Cardiac fibroblast (primary cell): ENCODE measurements around the gene RFC2.
"Not testable (repeated sequence)": the region's sequence is repeated elsewhere in the genome, so short reads cannot be mapped to it uniquely, and the experiment has no call there.

Source experiments
- DNase-seq, 2 donors: peaks; one replicate each; pipeline versions ENCODE4 v3.0.0 to v3.0.0-alpha.2; 2010; ENCODE audit warnings: low read depth in 2 of 2
- H3K4me3 ChIP-seq, 2 donors: replicated peaks in 1 of 2; 1 replicate in 1 of 2; 2 replicates in 1 of 2; pipeline ENCODE4 v1.5.1; 2011; ENCODE audit warnings: low read depth in 2 of 2, low read length in 2 of 2, mild to moderate bottlenecking in 2 of 2, moderate library complexity in 1 of 2
- TF ChIP-seq, protein P1 (sequence below): IDR thresholded peaks from one replicate; pipeline ENCODE4 v1.5.1; 2011; ENCODE audit warnings: low read depth, mild to moderate bottlenecking, low read length, inconsistent platforms

The RFC2 gene

DNA sequence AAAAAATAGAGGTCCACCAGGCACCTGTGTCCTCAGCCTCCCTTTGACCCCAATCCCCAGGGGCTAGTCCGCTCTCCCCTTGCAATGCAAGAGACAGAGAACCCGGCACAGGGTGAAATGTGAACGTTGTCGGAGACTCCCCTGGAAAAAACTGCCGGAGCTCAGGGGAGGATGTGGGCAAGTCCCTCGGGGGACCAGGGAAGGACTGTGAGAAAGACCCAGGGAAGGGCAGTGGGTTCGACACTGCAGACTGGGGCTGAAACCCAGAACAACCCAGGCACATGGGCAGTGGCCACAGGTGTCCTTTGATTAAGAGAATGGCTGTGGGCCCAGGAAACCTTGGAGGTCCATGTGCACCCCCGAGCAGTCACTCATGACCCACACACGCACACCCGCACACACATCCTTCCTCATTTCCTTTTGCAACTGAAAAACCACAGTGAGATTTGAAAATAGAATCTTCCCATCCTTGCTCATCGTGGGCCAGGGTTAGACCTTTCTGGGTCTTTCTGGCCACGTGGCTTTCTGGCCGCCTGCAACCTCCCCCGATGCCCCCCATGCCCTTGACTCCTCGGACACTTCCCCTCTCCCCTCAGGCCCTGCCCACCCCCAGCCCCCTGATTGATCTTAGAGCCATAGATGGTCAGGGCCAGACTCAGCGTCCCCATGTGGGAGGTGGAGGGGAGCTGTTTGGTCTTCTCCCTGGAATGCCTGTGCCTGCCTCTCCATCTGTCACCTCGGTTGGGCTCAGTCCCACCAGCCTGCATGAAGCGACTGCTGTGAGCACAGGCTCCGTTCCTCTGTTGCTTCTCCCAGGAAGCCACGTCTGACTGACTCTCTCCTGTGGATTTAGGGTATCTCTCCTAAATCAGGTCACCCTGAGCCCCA, 36.5 kb downstream of the RFC2 start:
- TF ChIP-seq, protein P1, sequence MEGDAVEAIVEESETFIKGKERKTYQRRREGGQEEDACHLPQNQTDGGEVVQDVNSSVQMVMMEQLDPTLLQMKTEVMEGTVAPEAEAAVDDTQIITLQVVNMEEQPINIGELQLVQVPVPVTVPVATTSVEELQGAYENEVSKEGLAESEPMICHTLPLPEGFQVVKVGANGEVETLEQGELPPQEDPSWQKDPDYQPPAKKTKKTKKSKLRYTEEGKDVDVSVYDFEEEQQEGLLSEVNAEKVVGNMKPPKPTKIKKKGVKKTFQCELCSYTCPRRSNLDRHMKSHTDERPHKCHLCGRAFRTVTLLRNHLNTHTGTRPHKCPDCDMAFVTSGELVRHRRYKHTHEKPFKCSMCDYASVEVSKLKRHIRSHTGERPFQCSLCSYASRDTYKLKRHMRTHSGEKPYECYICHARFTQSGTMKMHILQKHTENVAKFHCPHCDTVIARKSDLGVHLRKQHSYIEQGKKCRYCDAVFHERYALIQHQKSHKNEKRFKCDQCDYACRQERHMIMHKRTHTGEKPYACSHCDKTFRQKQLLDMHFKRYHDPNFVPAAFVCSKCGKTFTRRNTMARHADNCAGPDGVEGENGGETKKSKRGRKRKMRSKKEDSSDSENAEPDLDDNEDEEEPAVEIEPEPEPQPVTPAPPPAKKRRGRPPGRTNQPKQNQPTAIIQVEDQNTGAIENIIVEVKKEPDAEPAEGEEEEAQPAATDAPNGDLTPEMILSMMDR: no peak
- no peak overlapping the region for H3K4me3 ChIP-seq
- DNase-seq: peak in 1 of 2 donors; percentile 25

DNA sequence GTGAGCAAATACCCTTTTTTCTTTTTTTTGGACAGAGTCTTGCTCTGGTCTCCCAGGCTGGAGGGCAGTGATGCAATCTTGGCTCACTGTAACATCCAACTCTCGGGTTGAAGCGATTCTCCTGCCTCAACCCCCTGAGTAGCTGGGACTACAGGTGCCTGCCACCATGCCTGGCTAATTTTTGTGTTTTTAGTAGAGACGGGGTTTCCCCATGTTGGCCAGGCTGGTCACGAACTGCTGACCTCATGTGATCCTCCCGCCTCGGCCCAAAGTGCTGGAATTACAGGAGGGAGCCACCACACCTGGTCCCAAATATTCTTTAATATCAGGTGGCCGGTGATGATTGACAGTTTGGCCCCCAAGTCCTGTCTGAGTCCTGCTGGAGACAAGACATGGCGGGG, 37.8 kb downstream of the RFC2 start:
- no peak for DNase-seq
- TF ChIP-seq, protein P1: no peak
- H3K4me3 ChIP-seq: no peak overlapping the region

DNA sequence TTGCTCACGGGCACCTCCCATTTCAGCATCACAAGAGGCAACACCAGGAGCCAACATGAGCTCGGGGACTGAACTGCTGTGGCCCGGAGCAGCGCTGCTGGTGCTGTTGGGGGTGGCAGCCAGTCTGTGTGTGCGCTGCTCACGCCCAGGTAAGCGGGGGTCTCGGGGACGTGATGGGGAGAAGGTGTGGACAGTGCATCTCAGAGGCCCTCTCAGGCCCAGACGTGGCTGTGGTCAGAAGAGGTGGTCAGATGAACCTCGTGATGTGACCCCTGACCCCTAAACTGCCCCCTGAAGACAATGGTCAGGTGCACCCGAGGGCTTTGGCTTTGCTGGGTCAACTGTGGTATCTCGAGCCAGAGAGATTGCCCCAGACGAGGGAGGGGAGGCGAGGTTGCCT, 38.3 kb downstream of the RFC2 start:
- TF ChIP-seq, protein P1: no peak
- no peak overlapping the region for H3K4me3 ChIP-seq
- no peak for DNase-seq

DNA sequence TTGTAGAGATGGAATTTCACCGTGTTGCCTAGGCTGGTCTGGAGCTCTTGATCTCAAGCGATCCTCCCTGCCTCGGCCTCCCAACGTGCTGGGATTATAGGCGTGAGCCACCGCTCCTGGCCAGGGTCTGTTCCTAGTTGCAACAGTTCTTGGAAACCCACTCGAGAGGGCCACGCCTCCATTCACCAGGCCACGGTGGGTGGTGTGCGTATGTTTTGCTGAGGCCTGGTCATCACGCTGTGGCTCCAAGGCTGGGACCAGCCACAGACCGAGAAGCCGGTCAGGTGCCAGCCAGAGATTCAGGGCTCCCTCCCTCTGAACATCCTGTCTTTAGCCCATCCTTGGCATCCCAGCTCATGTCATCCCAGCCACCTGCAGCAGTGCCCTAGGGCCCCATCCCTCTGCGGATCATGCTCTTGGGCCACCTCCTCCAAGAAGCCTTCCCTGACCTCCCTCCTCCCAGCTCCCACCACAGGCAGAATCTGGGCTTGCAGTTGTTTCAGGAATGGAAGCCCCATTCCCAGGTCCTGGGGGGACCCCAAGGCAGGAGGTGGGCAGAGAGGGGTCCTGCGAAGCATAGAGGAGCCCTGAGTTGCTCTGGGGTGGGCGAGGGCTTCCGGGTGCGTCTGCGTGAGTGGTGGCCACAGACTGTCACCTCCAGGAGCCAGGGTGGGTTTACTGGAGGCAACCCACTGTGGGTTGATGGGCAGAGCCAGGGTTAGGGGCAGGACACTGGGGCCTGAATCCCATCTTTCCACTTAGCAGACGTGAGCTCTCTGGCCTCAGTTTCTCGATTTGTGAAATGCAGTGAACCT, 39.2 kb downstream of the RFC2 start:
- no peak overlapping the region for H3K4me3 ChIP-seq
- TF ChIP-seq, protein P1: no peak
- DNase-seq: no peak

DNA sequence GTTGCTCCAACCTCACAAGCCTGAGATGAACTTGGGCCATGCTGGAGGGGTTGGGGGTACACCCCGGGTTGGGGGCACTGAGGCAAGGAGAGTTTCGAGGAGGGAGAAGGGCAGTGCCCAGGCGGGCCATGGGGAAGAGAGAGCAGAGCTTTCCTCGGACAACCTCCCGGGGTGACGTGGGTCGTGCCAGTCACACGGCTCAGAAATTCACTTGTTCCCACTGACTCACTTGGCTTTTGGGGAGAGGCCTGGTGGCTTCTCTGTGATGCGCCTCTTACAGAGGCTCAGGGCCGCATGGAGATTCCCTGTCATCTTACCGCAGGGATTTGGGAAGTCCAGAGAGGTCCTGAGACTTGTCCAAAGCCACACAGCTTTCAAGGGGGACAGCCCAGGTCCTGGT, 41.5 kb downstream of the RFC2 start:
- no peak for DNase-seq
- no peak overlapping the region for H3K4me3 ChIP-seq
- TF ChIP-seq, protein P1: no peak

DNA sequence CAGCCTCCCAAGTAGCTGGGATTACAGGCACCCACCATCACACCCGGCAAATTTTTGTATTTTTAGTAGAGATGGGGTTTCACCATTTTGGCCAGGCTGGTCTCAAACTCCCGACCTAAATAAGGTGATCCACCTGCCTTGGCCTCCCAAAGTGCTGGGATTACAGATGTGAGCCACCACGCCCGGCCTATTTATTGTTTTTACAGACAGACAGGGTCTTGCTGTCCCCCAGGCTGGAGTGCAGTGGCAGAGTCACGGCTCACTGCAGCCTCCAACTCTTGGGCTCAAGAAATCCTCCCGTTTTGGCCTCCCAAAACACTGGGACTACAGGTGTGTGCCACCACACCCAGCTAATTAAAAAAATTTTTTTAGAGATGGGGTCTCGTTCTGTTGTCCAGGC, 46.0 kb downstream of the RFC2 start:
- not testable (repeated sequence) for DNase-seq, H3K4me3 ChIP-seq

DNA sequence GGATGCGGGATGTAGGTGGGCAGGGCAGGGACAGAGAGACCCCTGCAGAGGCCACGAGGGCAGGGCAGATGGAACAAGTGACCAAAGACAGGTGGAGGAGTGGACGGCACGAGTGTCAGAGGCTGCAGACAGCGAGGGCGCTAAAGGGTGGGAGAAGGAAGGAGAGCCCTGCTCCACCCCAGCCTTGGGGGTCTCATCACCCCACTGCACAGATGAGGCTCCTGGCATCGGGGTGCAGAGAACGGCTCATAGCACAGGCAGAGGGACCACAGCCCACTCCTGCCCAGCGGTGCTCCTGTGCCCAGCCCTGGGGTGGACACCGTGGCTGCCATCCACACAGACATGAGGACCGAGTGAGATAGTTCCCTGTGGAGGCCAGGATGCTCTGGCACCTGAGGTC, 46.6 kb downstream of the RFC2 start:
- no peak for DNase-seq
- TF ChIP-seq, protein P1: no peak
- H3K4me3 ChIP-seq: no peak overlapping the region
